Measurements from ENCODE around the gene AGAP1. TPM values are rescaled to one million over a fixed set of nuclear protein-coding genes. Genes with fewer than 3 reads are reported as not detected.

The AGAP1 gene
- total RNA-seq, 1 experiment from 2014 or later: 25.8 TPM

DNA sequence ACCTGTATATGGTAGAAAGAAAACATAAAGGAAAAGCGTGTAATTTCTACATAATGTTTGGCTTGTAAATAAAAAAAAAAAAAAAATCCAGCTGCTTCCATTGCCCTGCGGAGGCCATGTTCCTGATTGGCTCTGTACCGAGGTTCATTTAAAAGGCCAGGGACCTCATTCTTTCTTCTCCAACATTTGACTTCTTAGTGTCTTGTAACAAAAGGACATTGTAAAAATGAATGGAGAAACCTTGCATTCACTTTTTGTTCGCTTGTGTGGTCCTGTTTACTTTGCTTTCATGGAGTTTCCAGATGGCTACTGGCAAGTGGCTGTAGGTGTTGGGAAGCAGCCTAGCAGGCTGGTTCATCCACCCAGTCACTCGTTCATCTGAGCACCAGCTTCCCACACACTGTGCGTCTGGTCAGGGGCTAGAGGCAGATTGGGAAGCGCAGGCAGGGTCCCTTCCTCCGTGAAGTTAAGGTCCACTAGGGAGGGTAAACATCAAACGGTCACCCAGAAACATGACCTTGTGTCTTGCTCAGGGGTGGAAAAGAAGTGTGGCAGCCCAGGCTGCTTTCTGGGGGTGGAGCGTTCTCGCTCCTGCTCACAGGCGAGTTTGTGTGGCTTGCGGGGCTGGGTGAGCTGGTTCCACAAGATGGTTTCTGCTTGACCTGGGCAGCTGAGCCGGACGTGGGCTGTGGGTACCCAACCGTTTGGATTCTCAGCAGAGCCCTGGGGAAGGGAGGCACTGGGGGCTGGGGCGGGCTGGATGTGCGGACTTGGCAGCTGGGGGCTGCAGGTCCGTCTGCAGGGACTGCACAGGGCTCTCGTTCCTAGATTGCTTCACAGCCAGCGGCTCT lies 260.7 kb downstream of the AGAP1 start:
- no peak overlapping the region for H3T11ph ChIP-seq (ENCODE audit: low read length)
- no peak overlapping the region for H3K4me3 Mint-ChIP-seq
- H4K5ac ChIP-seq (ENCODE audit: insufficient read length, low read depth, low read length): no peak overlapping the region
- H4K8ac ChIP-seq (replicated peaks; ENCODE audit: insufficient read length, low read depth, low read length): no peak overlapping the region
- H2BK15ac ChIP-seq (ENCODE audit: low read depth, low read length): no peak overlapping the region
- no peak overlapping the region for H3K4me2 ChIP-seq (ENCODE audit: insufficient read depth, insufficient read length, low read length)
- H3K27ac ChIP-seq (ENCODE audit: insufficient read length, low read depth, low read length): no peak overlapping the region
- H2BK120ac ChIP-seq (ENCODE audit: low read depth, low read length, poor library complexity, severe bottlenecking): no peak overlapping the region
- peak overlapping the region; percentile 23 to 59 (median 58); a peak in 4 of 7 replicates for H3K27ac Mint-ChIP-seq
- peaks cover 13 to 23% (median 16%) of the 10 kb centered on the region in 3 experiments; a peak in 6 of 7 replicates for H3K36me3 Mint-ChIP-seq (ENCODE audit: insufficient read depth in 1 of 3, low read depth in 3 of 3)
- no peak overlapping the region for H3K14ac ChIP-seq (ENCODE audit: insufficient read depth, low read length)
- no peak overlapping the region for H3K18ac ChIP-seq (ENCODE audit: insufficient read length, low read depth, low read length)
- no peaks in the 10 kb centered on the region for H3K9me3 Mint-ChIP-seq
- DNase-seq: no peak
- H2AK5ac ChIP-seq (ENCODE audit: insufficient read length, low read length): no peak overlapping the region
- H3K79me1 ChIP-seq (ENCODE audit: insufficient read depth, low read depth, low read length, poor library complexity, severe bottlenecking): no peaks in the 10 kb centered on the region
- H3K79me2 ChIP-seq (ENCODE audit: insufficient read depth, low read length): no peaks in the 10 kb centered on the region
- no peak overlapping the region for H3K23ac ChIP-seq (ENCODE audit: insufficient read length, low read depth, low read length)
- no peak overlapping the region for H4K91ac ChIP-seq (ENCODE audit: insufficient read length, low read depth, low read length)
- no peak for TF ChIP-seq CTCF (conservative IDR thresholded peaks at IDR 0.05)
- no peaks in the 10 kb centered on the region; the same call in 1 of the 2 replicates for H3K4me1 ChIP-seq (ENCODE audit: insufficient read depth, low read length)
- no peak overlapping the region for H2BK20ac ChIP-seq (ENCODE audit: low read depth, low read length, poor library complexity, severe bottlenecking)
- no peaks in the 10 kb centered on the region for H3K23me2 ChIP-seq (ENCODE audit: insufficient read length, low read depth, low read length, poor library complexity, severe bottlenecking)
- no peak overlapping the region for H2AFZ ChIP-seq (ENCODE audit: low read length)
- no peaks in the 10 kb centered on the region for H4K20me1 ChIP-seq (ENCODE audit: control insufficient read depth, insufficient read depth, insufficient read length)
- H3K4ac ChIP-seq (ENCODE audit: low read depth, low read length): no peak overlapping the region
- no peaks in the 10 kb centered on the region for H3K9me3 ChIP-seq (ENCODE audit: control insufficient read depth, low read depth, low read length)
- H3K4me1 Mint-ChIP-seq: peaks cover 26 to 40% of the 10 kb centered on the region in 2 experiments
- H2BK12ac ChIP-seq (ENCODE audit: insufficient read length, low read depth, low read length): no peak overlapping the region
- no peak overlapping the region for H2BK5ac ChIP-seq (ENCODE audit: insufficient read length, low read length)
- no peak overlapping the region for H3K56ac ChIP-seq (ENCODE audit: insufficient read length, low read depth, low read length)
- no peak overlapping the region for H3K9ac ChIP-seq (ENCODE audit: extremely low read depth, insufficient read length, low read length)
- WGBS (ENCODE audit: extremely low coverage, insufficient read length, low lambda C conversion rate): no CpG with 5 or more reads among the region's 21 CpGs
- H3K27me3 ChIP-seq (ENCODE audit: insufficient read depth, low read length): no peaks in the 10 kb centered on the region
- no peaks in the 10 kb centered on the region; the same call in 1 of the 2 replicates for H3K27me3 Mint-ChIP-seq (ENCODE audit: low read depth)

All from H9 (cell line).